HG03520 (cell line): ENCODE data around the gene PTGIS.
"Not testable (repeated sequence)": the region's sequence is repeated elsewhere in the genome, so short reads cannot be mapped to it uniquely, and the experiment has no call there.

ENCODE experiments used
- ATAC-seq: cut with Tn5 transposase; IDR thresholded peaks from one replicate; pipeline ENCODE4 v1.9.1; 2021; ENCODE audit warnings: mild to moderate bottlenecking, moderate library complexity; ENCODE audit not compliant: unreplicated experiment

The PTGIS gene

DNA sequence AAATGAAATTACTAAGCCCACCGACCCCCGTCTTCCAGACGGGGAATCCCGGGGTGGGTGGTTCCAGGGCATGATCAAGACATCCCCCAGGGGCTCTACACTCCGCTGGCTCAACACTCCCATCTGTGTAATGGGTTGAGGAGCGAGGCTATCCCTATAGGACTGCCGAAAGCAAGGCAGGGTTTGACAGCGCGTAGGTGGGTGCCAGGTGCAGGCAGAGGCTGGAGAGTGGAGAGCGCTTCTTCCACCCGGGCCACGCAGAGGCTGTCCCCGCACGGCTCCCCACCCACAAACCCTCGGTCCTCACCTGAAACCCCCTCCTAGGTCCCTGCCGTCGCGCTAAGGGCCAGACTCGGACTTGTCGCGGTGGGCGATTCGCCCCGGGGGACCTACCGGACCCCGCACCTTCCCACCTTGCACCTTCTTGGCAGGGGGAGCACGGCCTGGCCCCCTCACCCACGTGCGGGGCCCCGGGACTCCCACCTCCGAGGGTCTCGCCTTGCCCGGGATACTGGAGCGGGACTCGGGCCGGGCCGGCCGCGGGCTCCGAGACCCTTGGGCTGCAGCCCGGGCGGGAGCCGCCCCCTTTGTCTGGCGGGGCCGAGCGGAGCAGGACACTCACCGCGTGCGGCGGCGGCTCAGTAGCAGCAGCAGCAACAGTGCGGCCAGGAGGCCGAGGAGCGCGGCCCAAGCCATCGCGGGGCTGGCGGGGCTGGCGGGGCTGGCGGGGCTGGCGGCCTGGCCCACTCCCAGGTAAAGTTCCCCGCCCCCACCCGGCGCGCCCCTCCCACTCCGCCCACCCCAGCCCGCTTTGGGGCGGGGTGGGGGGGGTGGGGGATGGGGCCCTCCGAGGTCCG, at the start of gene PTGIS:
Gene PTGIS (minus strand): TSS at position 717 of the 857 bp plus-strand sequence. CDS start 21 bp downstream, at position 696.
- no peak for ATAC-seq

DNA sequence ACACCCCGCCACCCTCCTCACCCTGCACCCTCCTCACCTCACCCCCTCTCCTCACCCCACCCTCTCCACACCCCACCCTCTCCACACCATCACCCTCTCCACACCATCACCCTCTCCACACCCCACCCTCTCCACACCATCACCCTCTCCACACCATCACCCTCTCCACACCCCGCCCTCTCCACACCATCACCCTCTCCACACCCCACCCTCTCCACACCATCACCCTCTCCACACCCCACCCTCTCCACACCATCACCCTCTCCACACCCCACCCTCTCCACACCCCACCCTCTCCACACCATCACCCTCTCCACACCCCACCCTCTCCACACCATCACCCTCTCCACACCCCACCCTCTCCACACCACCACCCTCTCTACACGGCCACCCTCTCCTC, 49.5 kb upstream of the PTGIS start:
- ATAC-seq, result not testable (repeated sequence)

DNA sequence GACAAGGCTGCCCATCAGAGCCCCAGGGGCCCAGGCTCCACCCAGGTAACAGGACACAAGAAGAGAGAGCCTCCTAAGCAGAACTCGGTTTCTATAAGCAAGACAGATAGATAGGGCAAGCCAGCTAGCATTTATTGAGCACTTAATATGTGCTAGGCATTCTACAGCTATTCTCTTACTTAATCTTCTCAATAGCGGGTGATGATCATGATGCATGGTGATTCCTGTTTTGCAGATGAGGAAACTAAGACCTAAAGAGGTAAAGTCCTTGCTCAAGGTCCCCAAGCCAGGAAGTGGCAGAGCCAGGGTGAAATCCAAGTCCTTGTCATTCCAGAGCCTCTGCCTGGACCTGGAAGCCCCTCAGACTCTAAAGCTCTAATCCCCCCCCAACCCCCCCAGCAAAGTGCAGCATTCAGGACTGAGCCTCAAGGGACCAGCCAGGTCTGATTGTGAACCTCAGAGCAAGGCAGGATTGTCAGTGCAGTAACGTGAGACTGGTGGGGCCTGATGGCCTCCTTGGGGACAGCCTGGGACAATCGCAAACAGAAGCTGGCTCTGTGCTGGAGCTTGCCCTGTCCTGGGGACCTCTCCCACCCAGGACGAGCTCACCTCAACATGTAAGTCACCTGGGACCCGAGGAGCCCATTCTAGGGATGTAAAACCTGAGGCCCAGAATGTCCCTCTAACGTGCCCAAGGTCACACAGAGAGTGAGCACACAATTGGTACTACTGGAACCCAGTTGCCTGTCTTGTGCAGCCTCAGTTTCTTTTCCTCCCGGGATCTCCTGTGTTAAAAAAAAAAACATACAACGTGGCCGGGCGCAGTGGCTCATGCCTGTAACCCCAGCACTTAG, 48.4 kb upstream of the PTGIS start:
- no peak for ATAC-seq

DNA sequence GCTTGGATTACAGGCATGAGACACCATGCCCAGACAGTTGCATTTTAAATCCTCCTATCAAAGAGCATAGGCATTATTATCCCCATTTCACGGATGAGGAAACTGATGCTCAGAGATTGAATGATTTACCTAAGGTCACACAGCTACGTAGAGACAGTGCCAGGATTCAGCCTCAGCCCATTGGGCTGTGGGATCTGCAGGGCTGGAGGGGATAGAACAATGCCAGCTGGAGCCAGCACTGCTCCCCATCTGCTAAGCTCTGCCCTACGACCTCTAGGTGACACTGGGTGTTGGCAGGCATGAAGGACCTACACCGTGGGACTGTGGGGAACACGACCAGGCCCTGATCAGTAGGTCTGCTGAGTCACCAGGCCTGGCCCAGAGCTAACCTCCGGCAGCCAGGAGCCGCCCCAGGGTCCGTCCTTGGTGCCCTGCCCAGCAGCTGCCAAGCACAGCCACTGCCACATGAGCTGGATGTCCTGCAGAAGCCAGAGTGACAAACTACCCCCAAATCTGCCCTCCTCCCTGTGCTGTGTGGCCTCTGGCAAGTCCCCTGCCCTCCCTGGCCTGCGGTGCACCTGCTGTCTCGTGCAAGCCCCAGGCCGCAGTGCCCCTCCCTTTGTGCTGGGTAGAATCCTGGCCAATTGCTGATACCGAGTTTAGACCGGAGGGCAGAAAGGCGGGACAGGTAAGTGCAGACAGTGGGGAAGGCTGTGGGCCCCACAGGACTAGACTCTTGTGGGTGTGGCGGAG, 47.6 kb upstream of the PTGIS start:
- ATAC-seq, result no peak

DNA sequence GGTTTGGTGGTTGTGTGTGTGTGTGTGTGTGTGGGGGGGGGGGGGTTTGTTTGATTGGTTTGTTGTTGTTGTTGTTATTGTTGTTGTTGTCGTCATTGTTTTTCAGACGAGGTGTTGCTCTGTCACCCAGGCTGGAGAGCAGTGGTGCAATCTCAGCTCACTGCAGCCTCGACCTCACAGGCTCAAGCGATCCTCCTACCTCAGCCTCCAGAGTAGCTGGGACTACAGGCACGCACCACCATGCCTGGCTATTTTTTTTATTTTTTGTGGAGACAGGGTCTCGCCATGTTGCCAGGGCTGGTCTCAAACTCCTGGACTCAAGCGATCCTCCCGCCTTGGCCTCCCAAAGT, 47.1 kb upstream of the PTGIS start:
- not testable (repeated sequence) for ATAC-seq

DNA sequence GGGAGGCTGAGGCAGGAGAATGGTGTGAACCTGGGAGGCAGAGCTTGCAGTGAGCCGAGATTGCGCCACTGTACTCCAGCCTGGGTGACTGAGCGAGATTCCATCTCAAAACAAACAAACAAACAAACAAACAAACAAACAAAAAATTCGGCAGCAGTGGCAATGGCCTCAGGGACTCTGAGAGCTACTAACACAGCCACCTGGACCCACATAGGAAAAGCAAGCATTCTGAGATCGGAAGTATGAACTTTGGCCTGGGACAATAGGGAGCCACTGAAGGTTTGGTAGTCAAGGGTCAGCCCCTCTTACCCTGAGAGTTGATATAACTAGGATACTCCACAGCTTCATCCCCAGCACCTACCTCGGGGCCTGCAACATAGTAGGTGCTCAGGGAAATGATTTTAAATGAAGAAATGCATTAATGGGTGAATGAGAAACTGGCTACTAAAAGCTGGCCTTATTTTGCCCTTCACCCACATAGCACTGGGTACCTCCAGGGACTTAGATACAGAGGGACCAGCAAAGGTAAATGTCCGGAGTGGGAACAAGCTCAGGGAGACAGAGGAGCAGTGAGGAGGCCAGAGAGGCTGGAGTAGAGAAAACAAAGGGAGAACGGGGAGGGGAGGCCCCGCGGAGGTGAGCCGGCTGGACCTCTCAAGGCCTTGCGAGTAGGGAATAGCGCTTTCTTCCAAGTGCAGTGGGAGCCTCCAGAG, 46.6 kb upstream of the PTGIS start:
- no peak for ATAC-seq

DNA sequence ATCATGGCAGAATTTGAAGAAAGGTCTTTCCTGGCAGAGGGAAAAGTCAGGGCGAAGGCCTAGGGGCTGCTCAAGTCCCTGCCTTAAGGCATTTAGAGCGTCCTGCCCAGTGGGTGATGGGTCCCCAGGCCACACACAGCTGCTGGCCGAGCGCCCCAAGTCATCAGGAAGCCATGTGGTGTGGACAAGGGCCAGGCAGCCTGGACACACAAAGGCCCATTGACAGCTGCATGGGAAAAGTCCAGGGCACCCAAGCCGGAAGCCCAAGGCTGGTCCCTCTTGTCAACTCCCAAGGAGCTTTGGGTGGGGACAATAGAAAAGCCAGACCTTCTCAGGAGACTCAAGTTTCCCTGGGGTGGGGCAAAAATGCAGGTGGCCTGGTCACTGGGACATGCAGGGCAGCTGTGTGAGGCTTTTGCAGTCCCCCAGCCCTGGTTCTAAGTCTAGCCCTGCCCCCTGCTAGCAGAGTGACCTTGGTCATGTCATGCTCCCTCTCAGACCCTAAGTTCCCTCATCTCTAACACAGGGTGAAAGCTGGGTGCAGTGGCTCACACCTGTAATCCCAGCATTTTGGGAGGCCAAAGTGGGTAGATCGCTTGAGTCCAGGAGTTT, 44.3 kb upstream of the PTGIS start:
- ATAC-seq, result no peak

DNA sequence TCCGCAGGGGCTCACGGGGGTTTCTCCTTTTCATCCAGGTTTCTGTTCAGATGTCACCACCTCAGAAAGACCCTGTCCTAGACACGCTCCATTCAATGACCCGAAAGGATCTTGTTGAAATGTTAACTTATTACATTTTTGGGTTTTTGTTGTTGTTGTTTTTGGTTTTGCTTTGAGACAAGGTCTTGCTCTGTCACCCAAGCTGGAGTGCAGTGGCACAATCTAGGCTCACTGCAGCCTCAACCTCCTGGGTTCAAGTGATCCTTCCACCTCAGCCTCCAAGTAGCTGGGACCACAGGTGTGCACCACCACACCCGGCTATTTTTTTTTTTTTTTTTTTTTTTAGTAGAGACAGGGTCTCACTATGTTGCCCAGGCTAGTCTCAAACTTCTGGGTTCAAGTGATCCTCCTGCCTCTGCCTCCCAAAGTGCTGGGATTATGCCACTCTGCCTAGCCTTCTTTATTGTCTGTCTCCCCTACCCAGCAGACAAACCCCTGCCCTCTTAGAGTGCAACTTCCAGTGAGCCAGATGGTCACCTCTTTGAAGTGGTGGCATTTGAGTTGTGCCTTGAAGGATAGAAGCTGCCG, 43.7 kb upstream of the PTGIS start:
- ATAC-seq, result not testable (repeated sequence)

DNA sequence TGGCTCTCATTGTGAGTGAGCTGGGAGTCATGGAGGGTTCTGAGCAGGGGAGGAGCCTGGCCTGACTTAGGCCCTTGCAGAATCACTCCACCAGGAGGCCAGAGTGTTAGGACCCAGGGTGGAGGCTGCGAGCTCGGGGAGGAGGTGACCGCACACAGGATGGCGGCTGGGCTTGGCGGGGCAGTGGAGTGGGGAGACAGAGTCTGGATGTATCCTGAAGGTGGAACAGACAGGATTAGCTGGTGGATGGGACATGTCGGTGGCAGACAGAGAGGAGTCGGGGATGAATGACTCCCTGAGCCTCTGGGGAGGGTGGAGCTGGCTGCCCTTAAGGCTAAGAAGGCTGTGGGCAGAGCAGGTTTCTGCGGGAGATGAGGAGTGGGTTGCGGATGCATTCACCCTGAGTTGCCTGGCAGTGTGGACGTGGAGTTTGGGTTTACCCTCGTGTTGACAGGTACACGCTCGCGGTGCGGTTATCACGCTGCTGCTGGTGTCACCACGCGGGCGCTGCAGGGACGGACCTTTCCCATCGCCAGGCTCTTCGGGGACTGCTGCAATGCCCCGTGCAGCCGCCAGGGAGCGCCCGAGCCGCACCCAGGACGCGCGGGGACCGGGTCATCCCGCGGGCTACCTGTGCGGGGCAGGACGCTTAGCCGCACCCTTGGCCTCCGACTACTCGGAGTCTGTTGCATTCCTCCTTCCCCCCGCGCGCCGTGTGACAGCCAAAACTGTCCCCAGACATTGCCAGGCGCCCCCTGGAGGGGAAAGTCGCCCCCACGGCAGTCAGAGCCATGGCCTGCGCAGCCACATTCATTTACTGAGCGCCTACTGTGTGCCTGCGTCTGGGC, 43.0 kb upstream of the PTGIS start:
- ATAC-seq, result no peak

DNA sequence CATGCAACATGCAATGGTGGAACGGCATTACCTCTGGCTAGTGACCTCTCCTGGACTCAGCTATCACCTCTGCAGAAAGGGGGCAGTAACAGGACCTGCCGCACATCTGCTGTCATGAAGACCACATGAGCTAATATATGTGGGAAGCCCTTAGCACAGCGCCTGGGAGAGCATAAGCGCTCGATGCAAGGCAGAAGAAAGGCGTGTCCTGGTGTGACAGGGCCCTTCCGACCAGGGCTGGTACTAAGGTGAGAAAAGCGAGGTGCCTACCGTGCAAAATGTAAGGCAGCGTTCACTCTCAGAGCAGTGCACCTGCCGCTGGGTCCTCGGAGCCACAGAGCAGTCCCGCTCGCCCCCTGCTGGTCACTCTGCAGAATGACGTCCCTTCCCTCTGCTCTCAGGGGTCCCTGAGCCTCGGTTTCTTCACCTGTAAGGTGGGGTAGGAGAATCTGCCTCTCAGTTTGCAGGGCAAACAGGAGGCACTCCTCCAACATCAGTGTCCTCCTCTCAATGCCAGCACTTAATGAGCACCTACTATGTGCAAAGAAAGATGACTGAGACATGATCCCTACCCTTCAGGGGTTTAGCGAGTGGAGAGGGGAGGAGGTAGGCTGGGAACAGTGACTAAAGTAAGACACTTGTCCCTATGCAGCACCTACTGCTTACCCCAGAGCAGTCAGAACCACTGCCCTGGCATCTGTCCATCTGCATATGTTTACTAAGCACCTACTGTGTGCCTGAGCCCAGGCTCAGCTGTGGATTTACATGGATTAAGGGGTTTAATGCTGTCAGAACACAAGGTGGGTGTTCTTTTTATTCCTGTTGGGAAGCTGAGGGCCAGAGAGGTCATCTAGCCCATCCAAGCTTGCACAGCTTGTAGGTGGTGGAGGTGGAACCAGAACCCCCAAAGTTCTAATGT, 41.1 kb upstream of the PTGIS start:
- ATAC-seq, result no peak

DNA sequence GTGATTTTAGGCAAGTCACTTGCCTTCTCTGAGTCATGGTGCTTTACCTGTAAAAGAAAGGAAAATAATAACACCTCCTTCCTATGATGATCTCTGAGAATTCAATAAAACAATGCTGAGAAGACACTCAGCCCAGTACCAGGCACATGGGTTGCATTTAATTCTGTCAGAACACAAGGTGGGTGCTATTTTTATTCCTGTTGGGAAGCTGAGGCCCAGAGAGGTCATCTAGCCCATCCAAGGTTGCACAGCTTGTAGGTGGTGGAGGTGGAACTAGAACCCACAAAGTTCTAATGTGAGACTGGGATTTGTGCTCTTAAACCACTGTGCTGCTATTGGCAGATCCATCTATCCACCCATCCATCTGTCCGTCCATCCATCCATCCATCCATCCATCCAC, 39.6 kb upstream of the PTGIS start:
- no peak for ATAC-seq

DNA sequence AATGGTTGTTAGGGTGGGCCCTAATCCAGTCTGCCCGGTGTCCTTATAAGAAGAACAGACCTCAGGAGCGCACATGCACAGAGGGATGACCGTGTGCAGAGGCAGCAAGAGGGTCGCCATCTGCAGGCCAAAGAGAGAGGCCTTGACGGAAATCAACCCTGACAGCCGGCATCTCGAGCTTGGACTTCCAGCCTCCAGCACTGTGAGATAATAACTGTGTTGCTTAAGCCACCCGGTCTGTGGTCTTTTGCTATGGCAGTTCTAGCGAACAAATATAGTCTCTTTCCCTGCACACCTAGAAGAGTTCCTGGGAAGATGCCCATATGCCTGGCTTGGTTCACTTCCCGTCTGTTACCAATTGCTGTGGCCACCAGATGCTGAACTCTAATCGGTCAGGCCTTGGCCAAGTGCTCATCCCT, 35.3 kb upstream of the PTGIS start:
- no peak for ATAC-seq

DNA sequence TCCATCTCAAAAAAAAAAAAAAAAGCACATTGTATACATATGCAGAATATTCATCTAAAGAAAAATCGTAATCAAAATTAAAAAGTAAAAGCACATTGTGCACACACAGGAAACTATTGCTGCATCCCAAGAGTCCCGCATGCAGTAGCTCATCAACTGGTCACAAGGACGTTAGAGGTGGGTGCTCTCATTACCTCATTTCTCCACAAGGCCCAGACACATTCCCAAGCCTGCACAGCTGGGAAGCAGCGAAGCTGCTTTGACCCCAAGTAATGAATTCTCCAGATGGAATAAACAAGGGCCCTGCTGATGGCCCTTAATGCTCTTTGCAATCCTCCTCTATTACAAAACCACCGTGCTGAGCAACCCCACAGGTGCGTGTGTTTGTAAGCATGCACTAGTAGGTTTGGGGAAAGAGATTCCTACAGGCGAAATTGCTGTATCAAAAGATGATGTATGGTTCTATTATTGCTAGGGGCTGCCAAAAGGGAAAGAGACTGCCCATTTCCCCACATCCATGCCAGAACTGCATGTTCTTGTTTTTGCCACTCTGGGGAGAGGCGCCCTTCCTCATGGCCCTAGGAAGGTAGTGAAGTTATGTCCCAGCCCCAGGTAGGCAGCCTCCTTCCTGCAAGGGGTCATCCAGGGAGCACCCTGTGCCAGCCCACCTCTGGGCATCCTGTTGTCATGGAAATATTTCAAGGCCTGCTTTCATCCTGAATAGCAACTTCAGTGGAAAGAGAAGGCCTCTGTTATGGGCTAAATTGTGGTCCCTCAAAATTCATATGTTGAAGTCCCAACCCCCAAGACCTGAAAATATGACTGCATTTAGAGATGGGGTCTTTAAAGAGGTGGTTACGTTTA, 34.6 kb upstream of the PTGIS start:
- ATAC-seq, result no peak

DNA sequence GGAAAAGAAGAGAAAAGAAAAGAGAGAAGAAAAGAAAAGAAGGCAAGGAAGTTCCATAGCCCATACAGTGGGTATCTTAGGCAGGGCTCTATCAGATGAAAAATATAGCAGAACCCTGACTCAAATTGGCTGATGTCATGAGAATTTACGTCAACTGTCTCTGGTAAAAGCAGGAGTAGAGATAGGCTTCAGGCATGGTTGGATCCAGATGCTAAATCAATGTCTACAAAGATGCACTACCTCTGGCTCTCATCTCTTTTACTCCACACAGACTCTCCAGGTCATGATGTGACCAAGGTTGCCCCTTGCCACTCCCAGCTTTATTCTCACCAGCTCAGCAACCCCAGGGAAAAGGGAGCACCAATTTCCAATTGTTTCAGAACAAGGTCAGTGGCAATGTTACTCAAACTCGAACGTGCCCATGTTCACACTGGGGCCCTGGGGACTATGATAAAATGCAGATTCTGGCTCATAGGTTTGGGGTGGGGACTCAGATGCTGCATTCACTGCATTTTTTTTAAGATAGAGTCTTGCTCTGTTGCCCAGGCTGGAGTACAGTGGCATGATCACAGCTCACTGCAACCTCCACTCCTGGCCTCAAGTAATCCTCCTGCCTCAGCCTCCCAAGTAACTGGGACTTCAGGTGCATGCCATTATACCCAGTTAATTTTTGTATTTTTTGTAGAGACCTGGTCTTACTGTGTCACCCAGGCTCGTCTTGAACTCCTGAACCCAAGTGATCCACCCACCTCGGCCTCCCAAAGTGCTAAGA, 33.4 kb upstream of the PTGIS start:
- no peak for ATAC-seq

DNA sequence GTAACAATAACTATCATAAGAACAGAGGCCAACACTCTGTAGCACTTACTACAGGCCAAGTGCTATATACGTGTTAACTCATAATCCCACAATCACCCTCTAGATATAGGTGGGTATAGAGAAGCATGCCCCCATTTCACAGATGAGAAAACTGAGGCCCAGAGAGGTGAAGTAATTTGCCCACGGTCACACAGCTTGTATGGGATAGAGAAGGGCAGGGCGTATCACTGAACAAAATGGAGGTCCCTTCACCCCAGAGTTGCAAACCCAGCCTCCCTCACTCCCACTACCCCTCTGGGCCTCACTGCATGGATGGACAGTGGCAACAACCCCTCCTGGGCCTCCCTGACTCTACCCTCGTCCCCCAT, 31.8 kb upstream of the PTGIS start:
- no peak for ATAC-seq

DNA sequence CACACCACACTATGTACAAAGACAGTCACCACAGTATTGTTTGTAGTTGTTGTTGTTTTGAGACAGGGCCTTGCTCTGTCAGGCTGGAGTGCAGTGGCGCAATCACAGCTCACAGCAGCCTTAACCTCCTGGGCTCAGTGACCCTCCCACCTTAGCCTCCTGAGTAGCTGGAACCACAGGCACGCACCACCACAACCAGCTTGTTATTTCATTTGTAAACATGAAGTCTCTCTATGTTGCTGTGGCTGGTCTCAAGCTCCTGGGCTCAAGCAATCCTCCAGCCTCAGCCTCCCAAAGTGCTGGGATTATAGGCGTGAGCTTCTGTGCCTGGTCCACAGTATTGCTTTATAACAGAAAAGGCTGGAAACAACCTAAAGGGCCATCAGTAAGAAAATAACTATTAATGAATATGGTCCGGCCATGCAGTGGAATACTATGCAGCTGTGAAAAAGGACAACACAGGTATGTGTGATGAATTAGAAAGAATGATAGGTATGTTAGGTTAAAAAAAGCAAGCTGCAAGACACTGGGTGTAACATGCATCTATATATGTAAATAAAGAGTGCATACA, 30.0 kb upstream of the PTGIS start:
- ATAC-seq, result no peak
